GM21529 (cell line): ENCODE data around the gene IFNGR2.

Experiments
- ATAC-seq: cut with Tn5 transposase; IDR thresholded peaks from one replicate; pipeline ENCODE4 v1.9.1; 2021; ENCODE audit not compliant: unreplicated experiment

IFNGR2 gene

DNA sequence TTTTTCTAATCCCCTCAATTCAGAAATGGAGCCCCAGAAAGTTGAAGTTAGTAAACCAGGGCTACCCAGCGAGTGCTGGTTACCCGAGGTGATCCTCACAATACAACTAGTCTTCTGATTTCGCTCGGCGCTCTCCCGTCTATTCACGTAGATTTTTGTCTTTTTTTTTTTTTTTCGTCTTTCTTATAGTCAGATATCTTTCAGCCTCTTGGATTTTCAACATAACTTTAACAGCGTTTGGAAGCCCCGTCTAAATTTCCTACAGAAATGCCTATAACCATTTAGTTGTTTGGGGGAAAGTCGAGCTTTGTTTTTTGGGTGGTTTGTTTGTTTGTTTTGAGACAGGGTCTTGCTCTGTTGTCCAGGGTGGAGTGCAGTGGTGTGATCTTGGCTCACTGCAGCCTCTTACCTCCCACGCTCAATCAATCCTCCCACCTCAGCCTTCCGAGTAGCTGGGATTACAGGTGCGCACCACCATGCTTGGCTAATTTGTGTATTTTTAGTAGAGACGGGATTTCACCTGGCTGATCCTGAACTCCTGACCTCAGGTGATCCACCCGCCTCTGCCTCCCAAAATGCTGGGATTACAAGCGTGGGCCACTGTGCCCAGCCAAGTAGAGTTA, 77.4 kb downstream of the IFNGR2 start:
- no peak for ATAC-seq

DNA sequence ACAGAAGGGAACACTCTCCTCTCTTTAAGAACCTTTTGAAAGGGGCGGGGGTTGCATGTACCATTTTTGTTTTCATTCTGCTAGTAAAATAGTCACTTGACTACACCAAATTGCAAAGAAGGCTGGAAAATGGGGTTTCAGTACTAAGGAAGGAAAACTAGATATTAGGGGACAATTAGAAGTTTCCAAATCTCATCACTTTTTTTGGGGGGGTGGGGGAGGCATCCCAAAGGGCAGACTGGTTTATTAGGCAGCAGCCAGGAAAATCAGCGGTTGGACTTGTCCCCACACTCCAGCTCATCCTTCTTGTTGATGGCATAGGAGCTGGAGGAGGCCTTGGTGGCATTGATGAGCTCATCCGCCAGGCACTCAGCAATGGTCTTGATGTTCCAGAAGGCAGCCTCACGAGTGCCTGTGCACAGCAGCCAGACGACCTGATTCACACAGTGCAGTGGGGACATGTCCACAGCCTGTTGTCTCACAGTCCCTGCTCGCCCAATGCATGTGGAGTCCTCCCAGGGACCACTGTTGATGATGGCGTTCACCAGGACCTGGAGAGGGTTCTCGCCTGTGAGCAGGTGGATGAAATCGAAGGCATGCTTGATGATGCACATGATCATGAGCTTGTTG, 78.2 kb downstream of the IFNGR2 start:
- no peak for ATAC-seq
